ENCODE measurements around the gene SFN. TPM values are rescaled to one million over a fixed set of nuclear protein-coding genes. Genes with fewer than 3 reads are reported as not detected.
"Not testable (repeated sequence)": the region's sequence is repeated elsewhere in the genome, so short reads cannot be mapped to it uniquely, and the experiment has no call there.

The SFN gene
- total RNA-seq, 4 donors from 2014 or later, result 755 to 1,044 (median 948) TPM

GRCh38 chr1:26864610-26865480 lies 1.9 kb downstream of the SFN start:
- H3K4me3 ChIP-seq (ENCODE audit: low read depth, poor library complexity, severe bottlenecking), result peak overlapping the region; percentile 62
- WGBS, 2 donors, result 0% methylated on average over 28 to 75 of the region's 75 CpGs
- TF ChIP-seq POLR2A (IDR thresholded peaks at IDR 0.05) (no peak), CTCF (IDR thresholded peaks at IDR 0.05) (no peak)
- DNase-seq (ENCODE audit: low spot score in 2 of 2), result peak; percentile 96 to 99
- intact Hi-C loops (cut with DNase I; ENCODE audit: low total_unique reads), result no loop called here

GRCh38 chr1:26873097-26873496 lies 10.1 kb downstream of the SFN start:
- WGBS, 2 donors, result 59 to 78% methylated on average over 2 of the region's 2 CpGs

GRCh38 chr1:26874896-26875295 lies 11.9 kb downstream of the SFN start:
- WGBS, 2 donors, result 50 to 67% methylated on average over 4 of the region's 4 CpGs
- no peak for TF ChIP-seq POLR2A (IDR thresholded peaks at IDR 0.05)
- no peak for TF ChIP-seq CTCF (IDR thresholded peaks at IDR 0.05)
- DNase-seq (ENCODE audit: low spot score in 2 of 2), result no peak
- no peak overlapping the region for H3K4me3 ChIP-seq (ENCODE audit: low read depth, poor library complexity, severe bottlenecking)
- intact Hi-C loops (cut with DNase I; ENCODE audit: low total_unique reads), result no loop called here

More at GRCh38 chr1:26873097-26873496, 10.1 kb downstream of the SFN start:
- DNase-seq (ENCODE audit: low spot score in 2 of 2); intact Hi-C loops (cut with DNase I; ENCODE audit: low total_unique reads); H3K4me3 ChIP-seq (ENCODE audit: low read depth, poor library complexity, severe bottlenecking): not testable (repeated sequence)

GRCh38 chr1:26877326-26877725 lies 14.4 kb downstream of the SFN start:
- TF ChIP-seq POLR2A (IDR thresholded peaks at IDR 0.05) (no peak), CTCF (IDR thresholded peaks at IDR 0.05) (no peak)
- DNase-seq (ENCODE audit: low spot score in 2 of 2), result no peak
- WGBS, 2 donors, result 69 to 79% methylated on average over 2 of the region's 2 CpGs
- no peak overlapping the region for H3K4me3 ChIP-seq (ENCODE audit: low read depth, poor library complexity, severe bottlenecking)
- intact Hi-C loops (cut with DNase I; ENCODE audit: low total_unique reads), result no loop called here

- TF ChIP-seq CTCF (IDR thresholded peaks at IDR 0.05), result no peak
- no peak for TF ChIP-seq POLR2A (IDR thresholded peaks at IDR 0.05)
- WGBS, 2 donors, result 88 to 98% methylated on average over 4 of the region's 4 CpGs
- H3K4me3 ChIP-seq (ENCODE audit: low read depth, poor library complexity, severe bottlenecking), result no peak overlapping the region
- intact Hi-C loops (cut with DNase I; ENCODE audit: low total_unique reads), result no loop called here
- no peak for DNase-seq (ENCODE audit: low spot score in 2 of 2)
These were observed 16.8 kb downstream of the SFN start for GRCh38 chr1:26879793-26880192.

GRCh38 chr1:26881611-26882010 lies 18.7 kb downstream of the SFN start:
- 86 to 88% methylated on average over 6 of the region's 6 CpGs for WGBS, 2 donors
- DNase-seq (ENCODE audit: low spot score in 2 of 2); H3K4me3 ChIP-seq (ENCODE audit: low read depth, poor library complexity, severe bottlenecking); intact Hi-C loops (cut with DNase I; ENCODE audit: low total_unique reads): not testable (repeated sequence)

Data from lower leg skin (tissue), 4 donors.